KG1 (cell line): ENCODE results near the gene OR2H2.
A peak's percentile ranks its signal among the peaks of the same experiment; 100 is the strongest.

Source experiments
- DNase-seq: peaks from one replicate; lab custom pipeline; 2025; lab: John Stamatoyannopoulos, UW

The OR2H2 gene

GRCh38 chr6:29584821-29585220 lies at the start of gene OR2H2:
Gene OR2H2, plus strand, starts transcription at chr6:29585121. Its CDS starts 2,824 bp downstream, at chr6:29587945.
- DNase-seq, result no peak

- no peak for DNase-seq
Observed at GRCh38 chr6:29537714-29538403, 47.1 kb upstream of the OR2H2 start.

GRCh38 chr6:29547573-29547972 lies 37.3 kb upstream of the OR2H2 start:
- no peak for DNase-seq

GRCh38 chr6:29552512-29553051 lies 32.3 kb upstream of the OR2H2 start:
- no peak for DNase-seq

- DNase-seq, result no peak
Observed at GRCh38 chr6:29553268-29554057, 31.5 kb upstream of the OR2H2 start.

- DNase-seq, result no peak
Observed at GRCh38 chr6:29554764-29555163, 30.2 kb upstream of the OR2H2 start.

- DNase-seq, result no peak
Observed at GRCh38 chr6:29557320-29557719, 27.6 kb upstream of the OR2H2 start.

- DNase-seq, result no peak
Observed at GRCh38 chr6:29558439-29559079, 26.4 kb upstream of the OR2H2 start.

- DNase-seq, result no peak
Observed at GRCh38 chr6:29559524-29560287, 25.2 kb upstream of the OR2H2 start, which contains the start of gene UBD. Gene UBD, minus strand, starts transcription at chr6:29559732. Its CDS starts 31 bp downstream, at chr6:29559701.

- no peak for DNase-seq
Observed at GRCh38 chr6:29561091-29561490, 23.8 kb upstream of the OR2H2 start.

- no peak for DNase-seq
Observed at GRCh38 chr6:29561606-29562181, 23.2 kb upstream of the OR2H2 start.

GRCh38 chr6:29563435-29563965 lies 21.4 kb upstream of the OR2H2 start:
- DNase-seq, result no peak

GRCh38 chr6:29564875-29565274 lies 20.0 kb upstream of the OR2H2 start:
- no peak for DNase-seq

- no peak for DNase-seq
Observed at GRCh38 chr6:29566856-29567255, 18.1 kb upstream of the OR2H2 start.

- DNase-seq, result no peak
Observed at GRCh38 chr6:29567541-29567940, 17.4 kb upstream of the OR2H2 start.

GRCh38 chr6:29567991-29568390 lies 16.9 kb upstream of the OR2H2 start:
- DNase-seq, result no peak

- DNase-seq, result no peak
Observed at GRCh38 chr6:29576056-29576455, 8.9 kb upstream of the OR2H2 start.

- DNase-seq, result no peak
Observed at GRCh38 chr6:29577544-29577943, 7.4 kb upstream of the OR2H2 start.

GRCh38 chr6:29589423-29590048 lies 4.6 kb downstream of the OR2H2 start:
- DNase-seq, result peak; percentile 4

GRCh38 chr6:29590218-29590808 lies 5.4 kb downstream of the OR2H2 start:
- no peak for DNase-seq
